HL-60/S4 treated with retinoic acid at 250 ng/mL for 4 days and 3 days (cell line): ENCODE results near the gene RTP3.
"Not testable (repeated sequence)": the region's sequence is repeated elsewhere in the genome, so short reads cannot be mapped to it uniquely, and the experiment has no call there.

Experiments
- in situ Hi-C: fragments of 300-500 bp; cut with MboI; formaldehyde crosslinking; loops from 2 replicates; pipeline ENCODE4 v1.7.0; 2022; ENCODE audit warnings: low sequenced_read_pairs

Gene RTP3

GRCh38 chr3:46517016-46517783 lies 19.4 kb downstream of the RTP3 start:
- in situ Hi-C loops: no loop called here

GRCh38 chr3:46517784-46518181 lies 20.0 kb downstream of the RTP3 start:
- in situ Hi-C loops: no loop called here

GRCh38 chr3:46519952-46520351 lies 22.2 kb downstream of the RTP3 start:
- in situ Hi-C loops: no loop called here

GRCh38 chr3:46520531-46520930 lies 22.8 kb downstream of the RTP3 start:
- in situ Hi-C loops: no loop called here

- in situ Hi-C loops: no loop called here
Measured at GRCh38 chr3:46521096-46521495, 23.3 kb downstream of the RTP3 start.

- in situ Hi-C loops: not testable (repeated sequence)
Measured at GRCh38 chr3:46522201-46522600, 24.4 kb downstream of the RTP3 start.

GRCh38 chr3:46523556-46523955 lies 25.8 kb downstream of the RTP3 start:
- in situ Hi-C loops: no loop called here

GRCh38 chr3:46524008-46524407 lies 26.2 kb downstream of the RTP3 start:
- in situ Hi-C loops: no loop called here

- in situ Hi-C loops: no loop called here
Measured at GRCh38 chr3:46524832-46525231, 27.1 kb downstream of the RTP3 start.

- in situ Hi-C loops: no loop called here
Measured at GRCh38 chr3:46527239-46527638, 29.5 kb downstream of the RTP3 start.

- in situ Hi-C loops: no loop called here
Measured at GRCh38 chr3:46533091-46533490, 35.3 kb downstream of the RTP3 start.

- in situ Hi-C loops: no loop called here
Measured at GRCh38 chr3:46535746-46536145, 38.0 kb downstream of the RTP3 start.

GRCh38 chr3:46536758-46537157 lies 39.0 kb downstream of the RTP3 start:
- in situ Hi-C loops: no loop called here

GRCh38 chr3:46537316-46537715 lies 39.5 kb downstream of the RTP3 start:
- in situ Hi-C loops: no loop called here

GRCh38 chr3:46537779-46538178 lies 40.0 kb downstream of the RTP3 start:
- in situ Hi-C loops: no loop called here

- in situ Hi-C loops: not testable (repeated sequence)
Measured at GRCh38 chr3:46538425-46538802, 40.6 kb downstream of the RTP3 start.

GRCh38 chr3:46538803-46539442 lies 41.1 kb downstream of the RTP3 start:
- in situ Hi-C loops: no loop called here

GRCh38 chr3:46539443-46540005 lies 41.7 kb downstream of the RTP3 start:
- in situ Hi-C loops: no loop called here

GRCh38 chr3:46540550-46540949 lies 42.8 kb downstream of the RTP3 start:
- in situ Hi-C loops: no loop called here

GRCh38 chr3:46541835-46542234 lies 44.1 kb downstream of the RTP3 start:
- in situ Hi-C loops: no loop called here

- in situ Hi-C loops: no loop called here
Measured at GRCh38 chr3:46542344-46542743, 44.6 kb downstream of the RTP3 start.

- in situ Hi-C loops: no loop called here
Measured at GRCh38 chr3:46542801-46543201, 45.0 kb downstream of the RTP3 start.
